Stimulated activated effector memory CD8-positive, alpha-beta T cell treated with anti-CD3 and anti-CD28 coated beads, Interleukin-12 subunit alpha, Interleukin-12 subunit beta, amount 100 ng/mL, for 72 hours (primary cell): Measurements from ENCODE around the gene KHDC4.

Source experiments
- ATAC-seq: fragments of 150-1000 bp; cut with Tn5 transposase; 2 replicates; pipeline ENCODE4 v1.10.0; 2021
- DNase-seq, 2 donors: peaks; one replicate each; pipeline ENCODE4 v3.0.0; 2021 to 2022; ENCODE audit warnings: low spot score in 2 of 2
- H3K27ac Mint-ChIP-seq: one replicate; pipeline ENCODE4 v1.8.0; 2022; ENCODE audit warnings: mild to moderate bottlenecking, mixed read lengths
- H3K36me3 Mint-ChIP-seq: one replicate; pipeline ENCODE4 v1.8.0; 2022; ENCODE audit warnings: mild to moderate bottlenecking, mixed read lengths
- H3K4me1 Mint-ChIP-seq: one replicate; pipeline ENCODE4 v1.8.0; 2022; ENCODE audit warnings: mixed read lengths
- H3K4me3 Mint-ChIP-seq: one replicate; pipeline ENCODE4 v1.8.0; 2022; ENCODE audit warnings: mild to moderate bottlenecking, mixed read lengths
- H3K9me3 Mint-ChIP-seq: one replicate; pipeline ENCODE4 v1.8.0; 2022; ENCODE audit warnings: mixed read lengths

The KHDC4 gene

DNA sequence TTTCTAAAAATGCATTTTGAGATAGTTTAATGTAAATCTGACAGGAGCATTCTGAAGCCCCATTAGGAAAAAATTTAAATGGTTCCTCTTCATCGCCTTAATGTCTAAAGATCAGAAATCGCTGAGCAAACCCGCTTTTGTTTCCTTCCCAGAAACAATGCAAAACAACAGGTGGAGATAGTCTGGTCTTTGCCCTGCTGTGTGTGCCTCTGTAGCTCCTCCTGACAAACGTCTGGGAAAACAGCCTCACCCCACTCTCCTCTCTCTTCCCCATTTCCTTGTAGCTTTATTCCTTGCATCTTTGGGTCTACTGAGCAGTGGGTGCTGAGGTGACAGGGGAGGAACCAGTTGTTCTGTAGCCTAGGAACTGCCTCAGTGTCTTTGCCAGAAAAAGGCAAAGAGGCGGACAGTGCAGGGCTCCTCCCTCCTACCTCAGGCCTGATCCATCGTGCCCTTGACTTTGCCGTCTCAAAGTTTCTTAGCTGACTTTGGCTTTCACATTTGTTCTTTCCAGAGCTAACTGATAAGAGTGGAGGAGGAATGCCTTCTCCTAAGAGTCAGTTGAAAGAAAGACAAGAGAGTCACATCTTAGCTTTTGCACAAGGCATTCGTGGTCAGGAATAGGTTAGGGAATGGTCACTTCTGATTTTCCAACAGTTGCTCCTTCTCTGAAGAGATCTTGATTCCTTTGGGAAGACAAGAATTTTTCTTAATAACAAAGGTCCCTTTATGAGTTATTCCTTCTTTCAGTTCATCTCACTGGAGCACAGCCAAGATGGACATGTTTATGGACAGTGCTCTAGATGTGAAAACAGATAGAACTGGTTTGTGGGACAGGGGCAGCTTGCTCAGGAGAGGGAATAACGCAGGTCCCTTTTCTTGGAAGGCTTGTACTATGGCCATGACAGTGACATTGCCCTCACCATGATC lies 49.9 kb downstream of the KHDC4 start:
- DNase-seq (no peak), ATAC-seq (no peak)
- no peaks in the 10 kb centered on the region for H3K9me3 Mint-ChIP-seq
- H3K4me1 Mint-ChIP-seq: no peaks in the 10 kb centered on the region
- H3K27ac Mint-ChIP-seq: no peak overlapping the region
- no peak overlapping the region for H3K4me3 Mint-ChIP-seq
- H3K36me3 Mint-ChIP-seq: peaks cover 72% of the 10 kb centered on the region

DNA sequence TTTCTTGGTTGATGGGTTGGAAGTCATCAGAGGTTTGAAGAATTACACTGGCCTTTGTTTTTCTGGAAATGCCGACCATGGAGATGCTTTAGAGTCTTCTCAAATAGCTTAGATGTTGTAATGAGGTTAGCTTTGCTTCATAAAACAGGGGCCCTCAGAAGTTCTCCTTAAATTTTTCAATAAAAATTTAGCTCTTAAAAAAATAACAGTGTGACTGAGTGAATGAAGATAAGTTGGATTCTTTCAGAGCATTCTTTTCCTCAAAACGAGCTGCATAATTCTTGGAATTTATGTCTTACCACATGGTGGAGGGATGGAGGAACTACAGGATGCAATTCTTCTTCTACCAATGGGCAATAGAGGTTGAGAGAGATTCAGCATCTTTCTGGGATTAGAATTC lies 51.4 kb downstream of the KHDC4 start:
- no peaks in the 10 kb centered on the region for H3K9me3 Mint-ChIP-seq
- ATAC-seq (no peak), DNase-seq (no peak)
- H3K4me1 Mint-ChIP-seq: no peaks in the 10 kb centered on the region
- peaks cover 77% of the 10 kb centered on the region for H3K36me3 Mint-ChIP-seq
- no peak overlapping the region for H3K4me3 Mint-ChIP-seq
- no peak overlapping the region for H3K27ac Mint-ChIP-seq

DNA sequence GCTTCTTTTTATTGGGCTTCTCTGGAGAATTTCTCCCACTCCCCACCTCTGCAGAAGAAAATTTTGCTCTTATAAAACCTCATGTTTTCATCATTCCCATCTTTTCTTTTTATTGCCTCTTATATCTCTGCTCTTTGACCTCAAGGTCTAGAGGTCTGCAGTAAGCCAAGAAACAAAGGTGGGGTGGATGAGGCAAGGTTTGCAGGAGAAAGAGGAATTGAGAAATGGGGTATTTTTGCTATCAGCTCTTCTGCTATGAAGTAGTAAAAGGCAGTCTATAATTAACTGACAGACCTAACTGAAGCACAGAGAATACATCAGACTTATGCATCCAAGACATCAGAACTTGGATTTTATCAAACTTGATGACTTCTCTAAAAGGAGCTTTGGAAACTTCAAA lies 52.0 kb downstream of the KHDC4 start:
- H3K4me3 Mint-ChIP-seq: no peak overlapping the region
- DNase-seq (no peak), ATAC-seq (no peak)
- no peaks in the 10 kb centered on the region for H3K4me1 Mint-ChIP-seq
- peaks cover 72% of the 10 kb centered on the region for H3K36me3 Mint-ChIP-seq
- no peaks in the 10 kb centered on the region for H3K9me3 Mint-ChIP-seq
- H3K27ac Mint-ChIP-seq: no peak overlapping the region

DNA sequence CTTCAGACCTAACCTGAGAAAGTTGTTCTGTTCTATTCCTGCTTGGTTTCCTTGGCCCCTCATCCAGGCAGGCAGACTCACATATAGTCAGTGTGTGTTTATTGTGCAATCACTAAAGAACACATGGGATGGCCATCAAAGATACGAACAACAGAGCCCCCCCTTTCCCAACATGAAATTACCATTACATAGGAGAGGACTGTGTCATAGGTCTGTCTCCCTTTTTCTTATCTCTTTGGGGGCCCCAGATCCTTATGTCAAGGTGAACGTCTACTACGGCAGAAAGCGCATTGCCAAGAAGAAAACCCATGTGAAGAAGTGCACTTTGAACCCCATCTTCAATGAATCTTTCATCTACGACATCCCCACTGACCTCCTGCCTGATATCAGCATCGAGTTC lies 53.3 kb downstream of the KHDC4 start:
- no peak for ATAC-seq
- Mint-ChIP-seq H3K9me3 (no peaks in the 10 kb centered on the region), H3K36me3 (peaks cover 62% of the 10 kb centered on the region), H3K4me1 (no peaks in the 10 kb centered on the region), H3K4me3 (no peak overlapping the region), H3K27ac (no peak overlapping the region)
- no peak for DNase-seq

DNA sequence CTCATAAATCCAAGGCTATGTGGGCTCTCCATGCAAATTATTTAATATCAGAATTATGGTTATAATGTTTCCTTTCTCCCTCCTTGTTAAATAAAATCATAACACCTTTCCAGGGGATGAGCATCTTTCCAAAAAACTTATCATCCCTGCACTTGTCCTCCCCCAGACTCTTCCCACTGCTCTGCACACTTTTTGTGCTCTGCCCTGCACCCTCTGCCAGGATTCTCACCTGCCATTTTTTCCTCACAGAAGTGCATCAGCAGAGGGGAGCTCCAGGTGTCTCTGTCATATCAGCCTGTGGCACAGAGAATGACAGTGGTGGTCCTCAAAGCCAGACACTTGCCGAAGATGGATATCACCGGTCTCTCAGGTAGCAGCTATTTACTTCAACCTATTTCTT lies 54.0 kb downstream of the KHDC4 start:
- Mint-ChIP-seq H3K4me3 (no peak overlapping the region), H3K27ac (no peak overlapping the region), H3K9me3 (no peaks in the 10 kb centered on the region), H3K4me1 (no peaks in the 10 kb centered on the region), H3K36me3 (peaks cover 59% of the 10 kb centered on the region)
- ATAC-seq: no peak
- DNase-seq: no peak

DNA sequence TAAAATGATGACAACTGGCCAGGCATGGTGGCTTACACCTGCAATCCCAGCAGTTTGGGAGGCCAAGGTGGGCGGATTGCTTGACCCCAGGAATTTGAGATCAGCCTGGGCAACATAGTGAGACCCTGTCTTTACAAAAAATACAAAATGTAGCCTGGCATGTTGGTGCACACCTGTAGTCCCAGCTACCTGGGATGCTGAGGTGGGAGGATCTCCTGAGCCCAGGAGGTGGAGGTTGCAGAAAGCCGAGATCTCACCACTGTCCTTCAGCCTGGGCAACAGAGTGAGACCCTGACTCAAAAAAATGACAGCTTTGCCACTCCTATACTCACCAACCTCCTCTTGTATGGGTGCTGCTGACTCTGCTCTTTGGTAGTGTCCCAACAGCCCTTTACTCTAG lies 56.3 kb downstream of the KHDC4 start:
- Mint-ChIP-seq H3K4me3 (no peak overlapping the region), H3K9me3 (no peaks in the 10 kb centered on the region), H3K27ac (peak overlapping the region; percentile 66), H3K36me3 (peaks cover 55% of the 10 kb centered on the region), H3K4me1 (no peaks in the 10 kb centered on the region)
- DNase-seq: no peak
- ATAC-seq: no peak

DNA sequence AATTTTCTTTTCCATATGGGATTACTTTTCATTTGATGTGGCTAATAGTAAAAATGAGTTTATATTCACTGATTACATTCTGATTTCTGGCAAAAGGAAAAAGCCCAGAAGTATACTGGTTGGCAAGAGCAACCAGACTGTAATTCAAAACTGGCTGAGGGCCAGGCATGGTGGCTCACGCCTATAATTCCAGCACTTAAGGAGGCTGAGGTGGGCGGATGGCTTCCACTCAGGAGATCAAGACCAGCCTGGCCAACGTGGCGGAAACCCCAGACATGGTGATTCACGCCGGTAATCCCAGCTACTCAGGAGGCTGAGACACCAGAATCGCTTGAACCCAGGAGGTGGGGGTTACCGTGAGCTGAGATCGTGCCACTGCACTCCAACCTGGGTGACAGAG lies 60.4 kb downstream of the KHDC4 start:
- H3K4me3 Mint-ChIP-seq: no peak overlapping the region
- ATAC-seq: no peak
- no peaks in the 10 kb centered on the region for H3K4me1 Mint-ChIP-seq
- H3K27ac Mint-ChIP-seq: no peak overlapping the region
- DNase-seq: no peak
- peaks cover 42% of the 10 kb centered on the region for H3K36me3 Mint-ChIP-seq
- no peaks in the 10 kb centered on the region for H3K9me3 Mint-ChIP-seq

DNA sequence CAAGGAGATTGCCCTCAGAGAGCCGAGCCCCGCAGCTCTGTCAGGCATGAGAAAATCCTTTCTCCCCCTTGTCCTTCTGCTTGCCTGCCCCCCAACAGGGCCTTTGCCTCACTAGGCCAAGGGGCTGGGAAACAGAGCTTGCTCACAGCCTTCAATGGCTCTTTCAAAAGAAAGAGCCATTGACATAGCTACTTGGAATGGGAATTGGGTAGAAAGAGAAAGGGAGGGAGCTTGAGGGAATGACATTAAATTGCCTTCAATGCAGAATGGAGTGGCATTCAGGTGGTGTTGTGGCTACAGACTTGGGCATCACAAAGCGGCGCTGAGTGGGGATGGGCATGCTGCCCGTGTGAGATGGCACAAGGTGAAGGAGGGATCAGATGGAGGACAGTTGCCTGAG lies 61.7 kb downstream of the KHDC4 start:
- Mint-ChIP-seq H3K27ac (no peak overlapping the region), H3K4me3 (no peak overlapping the region), H3K4me1 (peaks cover 5% of the 10 kb centered on the region), H3K9me3 (no peaks in the 10 kb centered on the region), H3K36me3 (peaks cover 42% of the 10 kb centered on the region)
- no peak for ATAC-seq
- no peak for DNase-seq

DNA sequence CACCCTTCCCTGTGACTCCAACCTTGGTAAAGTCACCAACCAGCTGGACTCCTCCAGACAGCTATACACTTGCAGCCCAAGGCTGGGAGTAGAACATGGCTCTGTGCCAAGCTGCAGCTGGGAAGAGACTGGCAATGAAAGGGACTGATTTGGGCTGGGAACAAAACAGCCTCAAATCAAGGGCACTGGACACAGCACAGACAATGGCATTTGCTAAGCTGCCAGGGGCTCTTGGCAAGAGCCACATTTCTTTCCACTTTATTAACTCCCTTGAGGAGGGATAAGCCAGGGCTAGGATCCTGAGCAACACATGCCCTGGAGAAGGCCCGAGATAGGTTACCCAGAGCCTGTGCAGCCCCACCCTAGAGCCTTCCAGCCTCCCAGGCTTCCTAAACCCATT lies 62.8 kb downstream of the KHDC4 start:
- peaks cover 42% of the 10 kb centered on the region for H3K36me3 Mint-ChIP-seq
- no peak overlapping the region for H3K4me3 Mint-ChIP-seq
- peaks cover 5% of the 10 kb centered on the region for H3K4me1 Mint-ChIP-seq
- no peaks in the 10 kb centered on the region for H3K9me3 Mint-ChIP-seq
- no peak overlapping the region for H3K27ac Mint-ChIP-seq
- ATAC-seq (no peak), DNase-seq (no peak)

DNA sequence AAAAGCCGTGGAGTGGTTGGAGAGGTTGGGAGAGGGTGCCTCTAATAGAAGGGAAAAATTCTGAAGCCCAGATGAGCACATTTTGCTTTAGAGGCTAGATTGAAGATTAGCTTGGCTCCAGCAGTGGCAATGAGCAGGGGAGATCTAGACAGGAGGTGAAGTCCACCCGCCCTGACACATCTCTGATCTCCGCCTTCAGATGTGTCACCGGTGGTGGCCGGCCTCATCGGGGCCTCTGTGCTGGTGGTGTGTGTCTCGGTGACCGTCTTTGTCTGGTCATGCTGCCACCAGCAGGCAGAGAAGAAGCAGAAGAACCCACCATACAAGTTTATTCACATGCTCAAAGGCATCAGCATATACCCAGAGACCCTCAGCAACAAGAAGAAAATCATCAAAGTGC lies 66.4 kb downstream of the KHDC4 start:
- H3K36me3 Mint-ChIP-seq: peaks cover 34% of the 10 kb centered on the region
- ATAC-seq (no peak), DNase-seq (no peak)
- no peak overlapping the region for H3K27ac Mint-ChIP-seq
- no peak overlapping the region for H3K4me3 Mint-ChIP-seq
- peaks cover 5% of the 10 kb centered on the region for H3K4me1 Mint-ChIP-seq
- H3K9me3 Mint-ChIP-seq: no peaks in the 10 kb centered on the region

DNA sequence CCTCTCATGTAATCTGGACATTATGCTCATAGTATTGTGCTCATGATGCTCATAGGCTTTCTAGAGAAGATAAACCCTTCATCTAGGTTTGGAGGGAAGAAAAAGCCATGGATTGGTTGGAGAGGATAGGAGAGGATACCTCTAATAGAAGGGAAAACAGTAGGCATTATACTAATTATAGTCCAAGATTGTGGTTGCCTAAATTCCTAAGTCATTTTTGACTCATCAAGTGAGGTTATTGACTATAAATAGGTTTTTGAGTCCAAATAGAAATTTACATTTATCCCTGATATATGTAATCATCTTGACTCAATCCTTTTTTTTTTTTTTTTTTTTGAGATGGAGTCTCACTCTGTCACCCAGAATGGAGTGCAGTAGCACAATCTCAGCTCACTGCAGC lies 69.8 kb downstream of the KHDC4 start:
- H3K36me3 Mint-ChIP-seq: peaks cover 38% of the 10 kb centered on the region
- DNase-seq: no peak

More for the DNA sequence above, 69.8 kb downstream of the KHDC4 start:
- H3K27ac Mint-ChIP-seq: no peak overlapping the region
- H3K4me1 Mint-ChIP-seq: peaks cover 34% of the 10 kb centered on the region
- no peak overlapping the region for H3K4me3 Mint-ChIP-seq
- H3K9me3 Mint-ChIP-seq: no peaks in the 10 kb centered on the region
- ATAC-seq: no peak
